IPS-11a (cell line): ENCODE data around the gene HOXD11.

Experiments
- H3K4me3 ChIP-seq: one replicate; pipeline ENCODE4 v1.5.1; 2013; ENCODE audit warnings: low read depth, low read length, control low read depth

The HOXD11 gene

DNA sequence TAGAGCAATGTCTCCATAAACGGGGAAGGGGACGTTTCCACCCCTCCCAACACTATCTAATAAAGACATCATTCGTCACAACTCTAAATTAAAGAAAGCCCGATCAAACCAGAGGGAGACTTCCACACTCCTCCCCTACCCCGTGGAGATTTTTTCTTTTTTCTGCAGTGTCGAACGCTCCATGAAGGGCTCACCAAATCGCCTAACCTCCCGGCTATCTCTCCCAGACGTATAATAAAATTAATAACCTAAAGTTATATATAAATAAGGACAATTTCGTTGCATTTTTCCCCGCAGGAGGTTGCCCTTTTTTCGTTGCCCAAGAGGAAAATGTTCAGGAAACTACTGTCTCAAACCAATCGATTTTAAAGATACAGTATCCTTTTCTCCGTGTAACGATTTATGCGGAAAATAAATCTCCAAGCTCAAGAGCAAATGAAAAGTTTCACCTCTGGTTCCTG is 25.7 kb upstream of the HOXD11 start:
- H3K4me3 ChIP-seq = no peak overlapping the region

DNA sequence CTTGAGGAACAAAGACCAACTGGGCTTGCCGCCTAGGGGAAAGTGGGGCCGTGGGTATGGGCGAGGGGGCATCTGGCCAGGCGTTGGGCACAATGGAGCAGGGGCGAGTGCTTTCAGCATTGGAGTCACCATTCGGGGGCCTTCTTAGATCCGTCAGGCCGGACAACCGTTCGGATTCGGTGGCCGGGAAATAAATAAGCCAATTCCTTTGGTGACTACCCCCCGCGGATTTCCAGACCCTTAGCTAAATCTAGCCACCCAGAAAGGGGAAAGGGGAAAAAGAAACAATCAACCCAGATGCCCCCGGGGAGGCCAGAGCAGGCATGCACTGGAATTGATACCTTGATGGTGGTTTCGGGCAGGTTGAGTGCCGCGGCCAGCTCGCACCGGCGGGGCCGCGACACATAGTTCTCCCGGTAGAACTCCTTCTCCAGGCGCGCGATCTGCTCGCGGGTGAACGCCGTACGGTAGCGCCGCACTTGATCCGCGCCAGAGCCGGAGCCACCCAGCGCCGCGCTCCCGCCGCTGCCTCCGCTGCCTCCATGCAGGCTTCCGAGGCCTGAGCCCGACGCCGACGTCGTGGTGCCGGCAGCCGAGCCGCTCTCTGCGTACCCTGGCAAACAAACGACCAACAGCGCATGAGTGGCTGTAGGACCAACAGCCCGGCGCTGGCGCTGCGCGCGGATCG is 25.1 kb upstream of the HOXD11 start:
- H3K4me3 ChIP-seq = no peak overlapping the region

GRCh38 chr2:176082525-176082823 is 24.6 kb upstream of the HOXD11 start:
- H3K4me3 ChIP-seq = no peak overlapping the region

GRCh38 chr2:176082824-176083751 is 24.0 kb upstream of the HOXD11 start:
- no peak overlapping the region for H3K4me3 ChIP-seq

DNA sequence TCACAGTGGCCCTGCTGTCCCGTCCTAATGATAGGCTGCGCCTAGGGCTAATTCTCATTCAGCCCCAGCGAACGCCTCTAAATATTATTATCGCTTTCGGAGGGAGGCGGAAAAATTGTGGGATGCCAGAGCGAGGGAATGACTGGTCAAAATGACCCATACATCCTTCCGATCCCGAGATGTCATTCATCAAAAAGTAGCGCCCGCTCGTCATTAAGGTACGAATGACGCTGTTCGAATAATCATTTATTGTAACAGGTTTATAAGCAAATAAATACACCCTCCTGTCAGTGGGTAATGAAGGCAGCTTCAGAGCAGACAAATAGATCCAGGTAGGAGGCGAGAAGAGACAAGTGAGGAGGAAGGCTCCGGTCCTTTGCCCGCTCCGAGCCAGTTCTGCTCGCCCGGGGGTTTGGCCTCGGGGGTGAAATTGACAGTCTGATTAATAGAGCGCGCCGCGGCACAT is 23.3 kb upstream of the HOXD11 start, which contains the start of gene EVX2:
Gene EVX2, minus strand, starts transcription at position 167 of the 466 bp plus-strand sequence. CDS start 186 bp downstream, outside the sequence.
- H3K4me3 ChIP-seq = no peak within 1 kb of the TSS

DNA sequence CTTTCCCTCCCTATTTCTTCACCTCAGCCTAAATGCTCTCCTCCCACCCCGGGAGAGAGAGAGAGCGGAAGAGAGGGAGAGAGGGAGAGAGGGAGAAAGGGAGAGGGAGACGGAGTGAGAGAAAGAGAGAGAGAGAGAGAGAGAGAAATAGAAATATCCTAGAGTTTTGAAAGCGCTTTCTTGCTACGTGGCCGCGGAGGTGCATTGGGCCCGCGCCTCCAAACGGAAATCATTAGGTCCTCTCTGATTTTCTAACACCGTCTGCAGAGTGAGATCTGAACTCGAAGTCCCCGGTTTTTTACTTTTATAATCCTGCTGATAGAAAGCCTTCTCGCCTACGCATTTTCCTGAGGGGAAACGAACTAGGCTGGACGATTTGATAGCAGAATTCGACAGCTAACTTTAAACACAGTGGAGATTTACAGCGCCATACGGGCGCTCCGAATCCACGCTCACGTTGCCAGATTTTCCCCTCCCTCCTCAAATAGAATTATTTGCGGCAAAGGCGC is 22.4 kb upstream of the HOXD11 start:
- no peak overlapping the region for H3K4me3 ChIP-seq

GRCh38 chr2:176085120-176085788 is 21.8 kb upstream of the HOXD11 start:
- no peak overlapping the region for H3K4me3 ChIP-seq

GRCh38 chr2:176085861-176086771 is 21.0 kb upstream of the HOXD11 start:
- no peak overlapping the region for H3K4me3 ChIP-seq

GRCh38 chr2:176087330-176088047 is 19.6 kb upstream of the HOXD11 start:
- no peak overlapping the region for H3K4me3 ChIP-seq

- H3K4me3 ChIP-seq = peak overlapping the region; percentile 14
These were observed 18.8 kb upstream of the HOXD11 start for GRCh38 chr2:176088048-176088936.

DNA sequence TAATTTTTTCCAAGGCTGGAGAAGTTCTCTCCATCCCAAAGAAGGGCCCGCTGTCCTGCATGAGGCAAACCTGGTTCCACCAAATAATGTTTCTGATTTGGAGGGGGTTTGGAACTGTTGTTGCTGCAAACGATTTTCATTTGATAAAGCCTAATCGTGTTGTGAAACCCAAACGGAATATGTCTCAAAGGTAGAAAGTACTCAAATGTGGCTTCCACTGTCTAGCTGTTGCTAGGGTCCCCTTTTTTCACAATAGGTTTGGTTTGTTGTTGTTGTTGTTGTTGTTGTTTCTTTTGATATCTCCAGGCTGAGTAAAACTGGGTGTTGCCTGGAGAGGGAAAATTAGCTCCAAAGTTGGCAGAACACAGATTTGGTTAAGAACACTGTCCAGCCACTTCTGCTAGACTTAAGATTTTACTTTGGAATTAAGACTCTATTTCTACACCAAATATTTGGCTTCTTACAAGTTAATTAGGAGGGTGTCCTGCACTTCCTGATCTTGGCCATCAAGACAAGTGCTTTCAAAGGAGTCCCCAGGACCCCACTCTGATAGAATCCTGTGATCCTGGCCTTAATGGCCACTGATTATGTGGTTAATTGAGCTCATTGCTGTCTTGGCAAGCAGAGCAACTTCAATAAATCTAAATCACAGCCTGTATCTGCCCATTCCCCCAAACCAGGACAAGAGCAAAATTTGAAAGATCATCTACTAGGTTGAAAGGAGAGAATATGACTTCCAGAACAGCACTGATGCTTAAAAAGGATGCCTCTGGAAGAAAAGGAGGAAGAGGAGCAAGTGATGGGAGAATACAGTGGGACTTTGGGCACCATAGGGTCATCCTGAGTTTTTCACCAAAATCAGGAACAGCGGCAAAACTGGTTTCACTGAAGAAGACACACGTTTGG is 17.9 kb upstream of the HOXD11 start:
- H3K4me3 ChIP-seq = no peak overlapping the region

DNA sequence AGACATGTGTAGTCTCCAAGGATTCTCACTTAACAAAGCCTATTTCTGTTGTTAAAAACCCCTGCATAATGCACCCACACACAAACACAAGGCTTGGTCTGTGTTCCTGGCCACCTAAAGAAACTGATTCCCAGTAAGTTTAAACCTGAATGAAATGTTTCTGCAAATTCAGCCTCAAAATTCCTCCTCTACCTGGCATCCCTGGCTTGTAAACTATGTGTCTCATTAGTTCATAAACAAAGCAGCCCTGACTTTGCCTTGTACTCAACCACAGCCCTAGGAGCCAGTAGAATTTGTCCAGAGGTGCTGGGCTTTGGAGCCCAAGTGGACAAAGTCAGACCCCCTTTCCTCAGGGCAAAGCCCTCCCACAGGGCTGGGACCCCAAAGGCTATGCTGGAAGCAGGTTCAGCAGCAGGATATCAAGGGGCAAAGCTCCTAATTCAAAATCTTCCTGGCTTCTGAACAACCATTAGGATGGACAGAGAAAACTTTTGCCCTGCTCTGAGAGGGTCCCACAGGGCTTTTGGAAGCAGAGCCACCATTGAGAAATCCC is 17.2 kb upstream of the HOXD11 start:
- no peak overlapping the region for H3K4me3 ChIP-seq

- H3K4me3 ChIP-seq = no peak overlapping the region
These were observed 16.2 kb upstream of the HOXD11 start for GRCh38 chr2:176090862-176091261.

- no peak overlapping the region for H3K4me3 ChIP-seq
These were observed 15.5 kb upstream of the HOXD11 start for GRCh38 chr2:176091329-176092258.

GRCh38 chr2:176092270-176093144 is 14.6 kb upstream of the HOXD11 start, which contains the start of gene HOXD13:
Gene HOXD13 (plus strand): TSS chr2:176092721. CDS start chr2:176092891, 170 bp downstream.
- peak within 1 kb of the TSS; percentile 8 for H3K4me3 ChIP-seq
